ENCODE data around the gene CBFA2T3.
"Not testable (repeated sequence)": the region's sequence is repeated elsewhere in the genome, so short reads cannot be mapped to it uniquely, and the experiment has no call there.

The CBFA2T3 gene

GRCh38 chr16:88894681-88895300, 82.2 kb downstream of the CBFA2T3 start:
- no peak for DNase-seq (ENCODE audit: low read depth)
- H3K4me3 ChIP-seq (ENCODE audit: control insufficient read depth, low read depth, low read length) = no peak overlapping the region
- no peak for TF ChIP-seq CTCF (conservative IDR thresholded peaks at IDR 0.05; ENCODE audit: control insufficient read depth, insufficient read depth, low read depth, low read length)

DNA sequence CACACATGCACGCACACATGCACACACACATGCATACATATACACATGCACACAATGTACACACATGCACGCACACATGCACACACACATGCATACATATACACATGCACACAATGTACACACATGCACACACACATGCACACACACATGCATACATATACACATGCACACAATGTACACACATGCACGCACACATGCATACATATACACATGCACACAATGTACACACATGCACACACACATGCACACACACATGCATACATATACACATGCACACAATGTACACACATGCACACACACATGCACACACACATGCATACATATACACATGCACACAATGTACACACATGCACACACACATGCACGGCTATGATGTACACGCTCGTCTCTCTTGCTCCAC, 82.7 kb downstream of the CBFA2T3 start:
- not testable (repeated sequence) for H3K4me3 ChIP-seq (ENCODE audit: control insufficient read depth, low read depth, low read length); DNase-seq (ENCODE audit: low read depth)

GRCh38 chr16:88893127-88893968, 83.7 kb downstream of the CBFA2T3 start:
- TF ChIP-seq CTCF (conservative IDR thresholded peaks at IDR 0.05; ENCODE audit: control insufficient read depth, insufficient read depth, low read depth, low read length) = no peak
- DNase-seq (ENCODE audit: low read depth) = no peak
- H3K4me3 ChIP-seq (ENCODE audit: control insufficient read depth, low read depth, low read length) = no peak overlapping the region

DNA sequence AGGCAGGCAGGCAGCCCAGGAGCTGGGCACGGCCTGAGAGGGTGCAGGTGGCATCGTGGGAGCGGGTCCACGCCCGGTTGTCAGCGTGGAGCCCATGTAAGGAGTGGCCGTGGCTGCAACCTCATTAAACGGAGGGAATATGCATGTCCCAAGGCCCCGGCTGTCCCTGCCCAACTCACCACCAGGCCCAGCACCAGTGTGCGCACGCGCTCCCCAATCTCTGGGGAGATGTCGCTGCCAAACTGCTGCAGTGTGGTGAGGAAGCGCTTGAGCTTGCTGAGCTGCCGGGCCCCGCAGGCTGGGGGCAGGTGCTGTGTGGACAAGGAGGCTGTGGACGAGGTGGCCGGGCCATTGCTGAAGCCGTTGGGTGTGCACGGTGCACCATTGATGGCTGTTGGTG, 84.9 kb downstream of the CBFA2T3 start:
- H3K4me3 ChIP-seq (ENCODE audit: control insufficient read depth, low read depth, low read length) = no peak overlapping the region
- no peak for TF ChIP-seq CTCF (conservative IDR thresholded peaks at IDR 0.05; ENCODE audit: control insufficient read depth, insufficient read depth, low read depth, low read length)
- no peak for DNase-seq (ENCODE audit: low read depth)

GRCh38 chr16:88891083-88891482, 85.9 kb downstream of the CBFA2T3 start:
- DNase-seq (ENCODE audit: low read depth) = no peak
- no peak overlapping the region for H3K4me3 ChIP-seq (ENCODE audit: control insufficient read depth, low read depth, low read length)
- TF ChIP-seq CTCF (conservative IDR thresholded peaks at IDR 0.05; ENCODE audit: control insufficient read depth, insufficient read depth, low read depth, low read length) = no peak

GRCh38 chr16:88889702-88890352, 87.2 kb downstream of the CBFA2T3 start:
- not testable (repeated sequence) for H3K4me3 ChIP-seq (ENCODE audit: control insufficient read depth, low read depth, low read length); DNase-seq (ENCODE audit: low read depth)

DNA sequence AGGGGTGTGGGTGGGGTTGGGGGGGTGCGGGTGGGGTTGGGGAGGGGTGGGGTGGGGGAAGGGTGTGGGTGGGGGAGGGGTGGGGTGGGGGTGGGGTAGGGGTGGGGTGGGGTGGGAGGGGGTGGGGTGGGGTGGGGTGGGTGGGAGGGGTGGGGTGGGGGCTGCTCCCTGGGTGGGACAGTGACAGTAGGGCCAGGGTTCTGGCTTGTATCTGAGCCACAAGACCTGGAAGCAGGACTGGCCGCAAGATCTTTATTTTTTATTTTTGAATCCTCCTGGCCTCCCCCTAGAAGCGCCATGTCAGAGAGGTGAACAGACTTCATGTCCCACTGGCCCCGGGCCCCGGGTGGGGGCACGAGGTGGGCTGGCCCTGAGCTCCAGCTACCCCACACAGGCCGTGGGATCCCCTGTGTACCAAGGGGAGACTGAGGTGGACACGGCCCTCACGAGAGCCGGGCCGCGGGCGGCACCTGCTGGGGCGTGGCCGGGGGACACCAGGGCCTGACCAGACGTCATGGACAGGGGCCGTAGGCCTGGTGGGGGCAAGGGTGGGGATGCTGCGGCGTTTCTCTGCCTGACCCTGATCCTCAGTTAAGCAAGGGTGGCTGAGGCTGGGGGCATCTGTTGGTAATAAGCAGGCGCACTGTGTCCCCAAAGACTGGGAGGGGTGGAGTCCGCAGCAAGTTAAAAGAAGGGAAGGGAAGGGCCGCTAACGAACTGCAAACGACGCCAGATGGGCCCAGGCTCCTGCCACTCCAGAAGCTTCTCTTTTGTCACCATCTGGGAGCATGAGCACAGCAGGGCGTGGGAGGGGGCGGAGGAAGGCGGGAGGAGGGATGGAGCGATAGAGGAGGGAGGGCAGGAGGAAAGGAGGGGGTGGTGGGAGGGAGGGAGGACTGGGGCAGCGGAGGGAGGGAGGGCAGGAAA, 88.3 kb downstream of the CBFA2T3 start:
- DNase-seq (ENCODE audit: low read depth) = no peak
- no peak overlapping the region for H3K4me3 ChIP-seq (ENCODE audit: control insufficient read depth, low read depth, low read length)
- no peak for TF ChIP-seq CTCF (conservative IDR thresholded peaks at IDR 0.05; ENCODE audit: control insufficient read depth, insufficient read depth, low read depth, low read length)
